OCI-LY7 (cell line): Measurements from ENCODE around the gene RFC5. TPM values are rescaled to one million over a fixed set of nuclear protein-coding genes. Genes with fewer than 3 reads are reported as not detected.

Source experiments
- BruUV-seq: library from RNA; stranded (reverse); fragments of 400-500 nt; replicated peaks from 2 replicates; lab custom pipeline; 2021; lab: Mats Ljungman, UMichigan
- CTCF ChIA-PET: fragments of 300-600 bp; sonication (Branson Sonifier 250); formaldehyde crosslinking; loops from one replicate; lab custom pipeline; 2022; ENCODE audit warnings: antibody characterized with exemption; ENCODE audit not compliant: unreplicated experiment; lab: Charles Lee
- POLR2A ChIA-PET: fragments of 300-600 bp; sonication (Branson Sonifier 250); formaldehyde crosslinking; loops from one replicate; lab custom pipeline; 2022; ENCODE audit warnings: antibody characterized with exemption; lab: Charles Lee
- DNase-seq: peaks from one replicate; pipeline ENCODE4 v3.0.0-alpha.2; 2015; ENCODE audit warnings: low spot score
- H2AFZ ChIP-seq: fragments of 200-600 bp; sonication (generic), shearing (Covaris generic); 2 replicates; pipeline ENCODE4 v1.6.1; 2014; ENCODE audit warnings: mild to moderate bottlenecking, antibody characterized with exemption, low read length, moderate library complexity
- H3K27ac ChIP-seq: fragments of 200-600 bp; sonication (generic); 2 replicates; pipeline ENCODE4 v1.5.1; 2014; ENCODE audit warnings: mixed run types, low read depth, mild to moderate bottlenecking, moderate library complexity, low read length, inconsistent platforms; ENCODE audit not compliant: poor library complexity, severe bottlenecking
- H3K36me3 ChIP-seq: fragments of 200-600 bp; sonication (generic); 2 replicates; pipeline ENCODE4 v1.6.1; 2014; ENCODE audit warnings: mild to moderate bottlenecking, antibody characterized with exemption, low read length, moderate library complexity, mixed read lengths; ENCODE audit not compliant: insufficient read depth
- H3K4me1 ChIP-seq: fragments of 200-600 bp; sonication (generic); 2 replicates; pipeline ENCODE4 v1.5.1; 2014; ENCODE audit warnings: mild to moderate bottlenecking, low read length; ENCODE audit not compliant: insufficient read depth, poor library complexity, severe bottlenecking
- H3K4me2 ChIP-seq: fragments of 200-600 bp; sonication (generic); 2 replicates; pipeline ENCODE4 v1.6.1; 2014; ENCODE audit warnings: mild to moderate bottlenecking, low read length
- H3K4me3 ChIP-seq: fragments of 200-600 bp; sonication (generic); 2 replicates; pipeline ENCODE4 v1.5.1; 2014; ENCODE audit warnings: mild to moderate bottlenecking, low read depth, low read length; ENCODE audit not compliant: poor library complexity, severe bottlenecking
- H3K79me2 ChIP-seq: fragments of 200-600 bp; sonication (generic); 2 replicates; pipeline ENCODE4 v1.6.1; 2016; ENCODE audit warnings: low read depth, mild to moderate bottlenecking, low read length, moderate library complexity, mixed read lengths; ENCODE audit not compliant: insufficient read depth
- H3K9me2 ChIP-seq: fragments of 200-600 bp; sonication (generic); 2 replicates; pipeline ENCODE4 v1.6.1; 2016; ENCODE audit warnings: mild to moderate bottlenecking, low read length, mixed read lengths; ENCODE audit not compliant: insufficient read depth
- H3K9me3 ChIP-seq: fragments of 200-600 bp; sonication (generic); 2 replicates; pipeline ENCODE4 v1.6.1; 2014; ENCODE audit warnings: mild to moderate bottlenecking, mixed run types, low read length, mixed read lengths
- H4K20me1 ChIP-seq: fragments of 200-600 bp; sonication (generic); 2 replicates; pipeline ENCODE4 v1.6.1; 2014; ENCODE audit warnings: mild to moderate bottlenecking, antibody characterized with exemption, low read length, moderate library complexity, mixed read lengths; ENCODE audit not compliant: insufficient read depth
- EZH2phosphoT487 ChIP-seq: fragments of 200-600 bp; sonication (generic); IDR thresholded peaks from 2 replicates; pipeline ENCODE4 v1.6.1; 2018; ENCODE audit warnings: low read depth, borderline replicate concordance, mild to moderate bottlenecking, mixed run types, antibody characterized with exemption, low read length, moderate library complexity, mixed read lengths
- intact Hi-C: fragments of 100-400 bp; cut with micrococcal nuclease; formaldehyde crosslinking; loops from one replicate; pipeline ENCODE4 v1.10.0; 2022; ENCODE audit not compliant: unreplicated experiment
- total RNA-seq, 2 experiments: library from RNA; depleted of rRNA in 1 of 2; stranded (reverse); fragments of >200 nt in 1 of 2; shearing (Covaris generic) in 1 of 2; gene quantifications; 2 replicates each; pipeline ENCODE4 v1.2.3, GENCODE V29; 2014 to 2022
- TF ChIP-seq, protein P1 (sequence below): fragments of 200-600 bp; sonication (generic); conservative IDR thresholded peaks from 2 replicates; pipeline ENCODE4 v1.5.1; 2014; ENCODE audit warnings: mild to moderate bottlenecking, antibody characterized with exemption, low read length, moderate library complexity, mixed read lengths

The RFC5 gene
- total RNA-seq, 2 experiments from 2014 or later, result 68.3 to 91.4 TPM

DNA sequence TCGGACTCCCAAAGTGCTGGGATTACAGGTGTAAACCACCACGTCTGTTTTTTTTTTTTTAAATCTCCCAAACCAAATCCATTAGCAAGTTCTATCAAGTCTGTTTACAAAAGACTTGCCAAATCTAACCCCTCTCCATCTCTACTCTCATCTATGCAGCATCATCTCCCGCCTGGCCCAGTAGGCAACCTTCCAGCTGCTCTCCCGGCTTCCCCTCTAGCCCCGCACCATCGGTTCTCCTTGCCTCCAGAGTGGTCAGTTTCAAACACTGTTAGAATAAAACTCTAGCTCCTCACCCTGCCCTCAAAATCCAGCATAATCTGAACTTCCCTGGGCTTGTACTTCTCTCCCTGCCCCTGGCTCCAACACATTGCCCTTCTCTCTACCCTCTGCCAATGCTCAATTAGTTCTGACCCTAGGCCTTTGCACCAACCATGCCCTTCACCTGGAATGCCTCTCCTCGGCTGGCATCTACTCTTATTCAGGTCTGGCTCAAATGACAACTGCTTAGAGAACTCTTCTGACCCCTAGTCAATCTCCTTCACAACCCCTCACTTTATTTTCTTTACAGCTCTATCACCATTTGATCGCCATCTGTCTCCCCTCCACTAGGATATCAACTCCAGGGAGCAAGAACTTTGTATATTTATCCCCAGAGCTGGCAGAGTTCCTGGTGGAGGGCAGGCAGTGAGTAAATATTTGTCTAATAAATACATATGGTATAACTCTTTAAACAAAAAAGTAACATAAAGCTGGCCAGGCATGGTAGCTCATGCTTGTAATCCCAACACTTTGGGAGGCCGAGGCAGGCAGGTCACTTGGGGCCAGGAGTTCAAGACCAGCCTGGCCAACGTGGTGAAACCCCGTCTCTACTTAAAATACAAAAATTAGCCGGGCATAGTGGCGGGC, 39.6 kb downstream of the RFC5 start:
- H3K27ac ChIP-seq, result no peak overlapping the region
- DNase-seq, result no peak
- no peak overlapping the region for H2AFZ ChIP-seq
- TF ChIP-seq EZH2phosphoT487, result no peak
- TF ChIP-seq, protein P1, sequence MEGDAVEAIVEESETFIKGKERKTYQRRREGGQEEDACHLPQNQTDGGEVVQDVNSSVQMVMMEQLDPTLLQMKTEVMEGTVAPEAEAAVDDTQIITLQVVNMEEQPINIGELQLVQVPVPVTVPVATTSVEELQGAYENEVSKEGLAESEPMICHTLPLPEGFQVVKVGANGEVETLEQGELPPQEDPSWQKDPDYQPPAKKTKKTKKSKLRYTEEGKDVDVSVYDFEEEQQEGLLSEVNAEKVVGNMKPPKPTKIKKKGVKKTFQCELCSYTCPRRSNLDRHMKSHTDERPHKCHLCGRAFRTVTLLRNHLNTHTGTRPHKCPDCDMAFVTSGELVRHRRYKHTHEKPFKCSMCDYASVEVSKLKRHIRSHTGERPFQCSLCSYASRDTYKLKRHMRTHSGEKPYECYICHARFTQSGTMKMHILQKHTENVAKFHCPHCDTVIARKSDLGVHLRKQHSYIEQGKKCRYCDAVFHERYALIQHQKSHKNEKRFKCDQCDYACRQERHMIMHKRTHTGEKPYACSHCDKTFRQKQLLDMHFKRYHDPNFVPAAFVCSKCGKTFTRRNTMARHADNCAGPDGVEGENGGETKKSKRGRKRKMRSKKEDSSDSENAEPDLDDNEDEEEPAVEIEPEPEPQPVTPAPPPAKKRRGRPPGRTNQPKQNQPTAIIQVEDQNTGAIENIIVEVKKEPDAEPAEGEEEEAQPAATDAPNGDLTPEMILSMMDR, result no peak
- no peaks in the 10 kb centered on the region for H3K79me2 ChIP-seq
- ChIA-PET POLR2A (interaction anchor here (0.8 to 1.2 kb wide), 2 partner anchors 12 to 29 kb away, joined by 3 to 4 read pairs; no protein-coding TSS in a partner anchor), CTCF (no interaction called here)
- no peak overlapping the region for H3K4me3 ChIP-seq
- H3K36me3 ChIP-seq, result peaks cover 12% of the 10 kb centered on the region; the same call in 1 of the 2 replicates
- H3K4me2 ChIP-seq, result no peak overlapping the region
- H4K20me1 ChIP-seq, result no peaks in the 10 kb centered on the region
- intact Hi-C loops, result loop anchor here (5.0 kb wide), 1 partner anchor 179 kb away; no protein-coding TSS in a partner anchor
- no TSS peak for BruUV-seq
- peaks cover 11% of the 10 kb centered on the region for H3K4me1 ChIP-seq
- H3K9me3 ChIP-seq, result no peaks in the 10 kb centered on the region
- no peaks in the 10 kb centered on the region for H3K9me2 ChIP-seq

DNA sequence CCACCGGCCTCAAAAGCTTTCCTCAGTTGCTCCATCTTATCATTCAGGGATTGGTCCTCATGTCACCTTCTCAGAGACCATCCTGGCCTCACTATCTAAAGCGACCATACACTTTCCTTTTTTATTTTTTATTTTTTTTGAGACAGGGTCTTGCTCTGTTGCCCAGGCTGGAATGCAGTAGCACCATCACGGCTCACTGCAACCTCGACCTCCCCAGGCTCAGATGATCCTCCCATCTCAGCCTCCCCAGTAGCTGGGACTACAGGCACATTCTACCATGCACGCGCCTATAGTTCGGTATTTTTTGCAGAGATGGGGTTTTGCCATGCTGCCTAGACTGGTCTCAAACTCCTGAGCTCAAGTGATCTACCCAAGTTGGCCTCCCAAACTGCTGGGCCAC, 41.7 kb downstream of the RFC5 start:
- POLR2A ChIA-PET, result interaction anchor here (0.6 to 0.7 kb wide), 2 partner anchors 80 to 271 kb away, joined by 3 read pairs; no protein-coding TSS in a partner anchor
- Histone ChIP-seq H2AFZ (no peak overlapping the region), H3K36me3 (no peaks in the 10 kb centered on the region), H3K79me2 (no peaks in the 10 kb centered on the region), H3K4me1 (peaks cover 23% of the 10 kb centered on the region), H3K9me2 (no peaks in the 10 kb centered on the region), H3K4me3 (no peak overlapping the region), H4K20me1 (no peaks in the 10 kb centered on the region), H3K9me3 (no peaks in the 10 kb centered on the region), H3K4me2 (no peak overlapping the region), H3K27ac (no peak overlapping the region)
- CTCF ChIA-PET, result no interaction called here
- intact Hi-C loops, result loop anchor here (5.0 kb wide), 1 partner anchor 181 kb away; no protein-coding TSS in a partner anchor
- DNase-seq, result no peak
- no TSS peak for BruUV-seq
- no peak for TF ChIP-seq EZH2phosphoT487
- TF ChIP-seq, protein P1, result no peak
